ENCODE results near the gene KAT6B. TPM values are rescaled to one million over a fixed set of nuclear protein-coding genes. Genes with fewer than 3 reads are reported as not detected.
A peak's percentile ranks its signal among the peaks of the same experiment; 100 is the strongest.

KAT6B gene
- total and polyA plus RNA-seq, 2 experiments from 2014 or later: 7.7 to 12.4 TPM

- 57 to 77% methylated on average over 12 to 17 of the region's 18 CpGs for WGBS, 2 experiments (ENCODE audit: low coverage in 1 of 2, low lambda C conversion rate in 2 of 2, missing lambda C conversion rate in 2 of 2)
- peak overlapping the region; percentile 86 for H3K4me3 ChIP-seq
- peaks cover 39% of the 10 kb centered on the region for H3F3A ChIP-seq (ENCODE audit: insufficient read depth)
- no peak for TF ChIP-seq EZH2 (IDR thresholded peaks at IDR 0.05; ENCODE audit: insufficient read depth, poor library complexity, severe bottlenecking)
- no peak for TF ChIP-seq EZH2phosphoT487 (IDR thresholded peaks at IDR 0.05; ENCODE audit: insufficient read depth, low read depth)
- in situ Hi-C loops (cut with MboI): no loop called here
- H3K9me3 ChIP-seq (ENCODE audit: low read depth): no peaks in the 10 kb centered on the region
- H3K4me2 ChIP-seq (ENCODE audit: unreplicated experiment): peak overlapping the region; percentile 77
- H3K9ac ChIP-seq: peak overlapping the region; percentile 66; the same call in 1 of the 2 replicates
- peaks cover 24% of the 10 kb centered on the region for H3K79me2 ChIP-seq (ENCODE audit: insufficient read depth)
- no peak overlapping the region for H3K27ac ChIP-seq
- no peaks in the 10 kb centered on the region for H3K27me3 ChIP-seq (replicated peaks; ENCODE audit: insufficient read depth)
- H3K36me3 ChIP-seq (ENCODE audit: low read depth): no peaks in the 10 kb centered on the region
- peaks cover 19% of the 10 kb centered on the region for H3K4me1 ChIP-seq (ENCODE audit: insufficient read depth)
- H3K9me2 ChIP-seq (ENCODE audit: insufficient read depth): no peaks in the 10 kb centered on the region
- peak overlapping the region; percentile 91 for H2AFZ ChIP-seq
- peaks cover 5% of the 10 kb centered on the region; the same call in 1 of the 2 replicates for H4K20me1 ChIP-seq (ENCODE audit: insufficient read depth)
- no peak for DNase-seq
These were observed 2.1 kb upstream of the KAT6B start for GRCh38 chr10:74824184-74824899.

- Histone ChIP-seq H3K4me3 (peak overlapping the region; percentile 86), H3K27me3 (replicated peaks; ENCODE audit: insufficient read depth) (no peaks in the 10 kb centered on the region), H3K9me2 (ENCODE audit: insufficient read depth) (no peaks in the 10 kb centered on the region), H3F3A (ENCODE audit: insufficient read depth) (peaks cover 39% of the 10 kb centered on the region), H3K79me2 (ENCODE audit: insufficient read depth) (peaks cover 30% of the 10 kb centered on the region), H3K9me3 (ENCODE audit: low read depth) (no peaks in the 10 kb centered on the region), H3K4me2 (ENCODE audit: unreplicated experiment) (peak overlapping the region; percentile 77), H2AFZ (peak overlapping the region; percentile 91), H3K4me1 (ENCODE audit: insufficient read depth) (peaks cover 19% of the 10 kb centered on the region), H3K27ac (no peak overlapping the region), H4K20me1 (ENCODE audit: insufficient read depth) (peaks cover 5% of the 10 kb centered on the region; the same call in 1 of the 2 replicates), H3K36me3 (ENCODE audit: low read depth) (no peaks in the 10 kb centered on the region), H3K9ac (peak overlapping the region; percentile 66)
- in situ Hi-C loops (cut with MboI): no loop called here
- DNase-seq: peak; percentile 46
- no peak for TF ChIP-seq EZH2phosphoT487 (IDR thresholded peaks at IDR 0.05; ENCODE audit: insufficient read depth, low read depth)
- TF ChIP-seq EZH2 (IDR thresholded peaks at IDR 0.05; ENCODE audit: insufficient read depth, poor library complexity, severe bottlenecking): no peak
- 2 to 3% methylated on average over 20 to 43 of the region's 43 CpGs for WGBS, 2 experiments (ENCODE audit: low coverage in 1 of 2, low lambda C conversion rate in 2 of 2, missing lambda C conversion rate in 2 of 2)
These were observed 1.5 kb upstream of the KAT6B start for GRCh38 chr10:74824900-74825370.

GRCh38 chr10:74825371-74826141 is 844 bp upstream of the KAT6B start:
- TF ChIP-seq EZH2phosphoT487 (IDR thresholded peaks at IDR 0.05; ENCODE audit: insufficient read depth, low read depth) (no peak), EZH2 (IDR thresholded peaks at IDR 0.05; ENCODE audit: insufficient read depth, poor library complexity, severe bottlenecking) (no peak)
- H3K4me2 ChIP-seq (ENCODE audit: unreplicated experiment): peak overlapping the region; percentile 77
- peaks cover 5% of the 10 kb centered on the region; the same call in 1 of the 2 replicates for H4K20me1 ChIP-seq (ENCODE audit: insufficient read depth)
- peaks cover 19% of the 10 kb centered on the region for H3K4me1 ChIP-seq (ENCODE audit: insufficient read depth)
- H3F3A ChIP-seq (ENCODE audit: insufficient read depth): peaks cover 39% of the 10 kb centered on the region
- in situ Hi-C loops (cut with MboI): no loop called here
- no peaks in the 10 kb centered on the region for H3K36me3 ChIP-seq (ENCODE audit: low read depth)
- peak overlapping the region; percentile 26 for H3K27ac ChIP-seq
- H3K9ac ChIP-seq: peak overlapping the region; percentile 66
- peaks cover 36% of the 10 kb centered on the region for H3K79me2 ChIP-seq (ENCODE audit: insufficient read depth)
- 2 to 3% methylated on average over 14 to 85 of the region's 89 CpGs for WGBS, 2 experiments (ENCODE audit: low coverage in 1 of 2, low lambda C conversion rate in 2 of 2, missing lambda C conversion rate in 2 of 2)
- DNase-seq: peak; percentile 66
- peak overlapping the region; percentile 91 for H2AFZ ChIP-seq
- no peaks in the 10 kb centered on the region for H3K9me3 ChIP-seq (ENCODE audit: low read depth)
- H3K9me2 ChIP-seq (ENCODE audit: insufficient read depth): no peaks in the 10 kb centered on the region
- H3K27me3 ChIP-seq (replicated peaks; ENCODE audit: insufficient read depth): no peaks in the 10 kb centered on the region
- H3K4me3 ChIP-seq: peak overlapping the region; percentile 86

GRCh38 chr10:74827045-74827441 is 643 bp downstream of the KAT6B start:
- no peaks in the 10 kb centered on the region for H3K27me3 ChIP-seq (replicated peaks; ENCODE audit: insufficient read depth)
- peak overlapping the region; percentile 76 for H3K4me2 ChIP-seq (ENCODE audit: unreplicated experiment)
- H2AFZ ChIP-seq: no peak overlapping the region
- peaks cover 50% of the 10 kb centered on the region for H3K79me2 ChIP-seq (ENCODE audit: insufficient read depth)
- no peaks in the 10 kb centered on the region for H3K9me3 ChIP-seq (ENCODE audit: low read depth)
- H3K4me3 ChIP-seq: peak overlapping the region; percentile 84
- TF ChIP-seq EZH2phosphoT487 (IDR thresholded peaks at IDR 0.05; ENCODE audit: insufficient read depth, low read depth) (no peak), EZH2 (IDR thresholded peaks at IDR 0.05; ENCODE audit: insufficient read depth, poor library complexity, severe bottlenecking) (no peak)
- no peaks in the 10 kb centered on the region for H3K36me3 ChIP-seq (ENCODE audit: low read depth)
- in situ Hi-C loops (cut with MboI): no loop called here
- H4K20me1 ChIP-seq (ENCODE audit: insufficient read depth): peaks cover 5% of the 10 kb centered on the region; the same call in 1 of the 2 replicates
- no peak for DNase-seq
- 6 to 8% methylated on average over 9 to 17 of the region's 17 CpGs for WGBS, 2 experiments (ENCODE audit: low coverage in 1 of 2, low lambda C conversion rate in 2 of 2, missing lambda C conversion rate in 2 of 2)
- no peak overlapping the region for H3K27ac ChIP-seq
- H3F3A ChIP-seq (ENCODE audit: insufficient read depth): peaks cover 32% of the 10 kb centered on the region
- peaks cover 12% of the 10 kb centered on the region for H3K4me1 ChIP-seq (ENCODE audit: insufficient read depth)
- H3K9me2 ChIP-seq (ENCODE audit: insufficient read depth): no peaks in the 10 kb centered on the region
- H3K9ac ChIP-seq: peak overlapping the region; percentile 48
